SK-N-SH (cell line): ENCODE data around the gene GREM2. TPM values are rescaled to one million over a fixed set of nuclear protein-coding genes. Genes with fewer than 3 reads are reported as not detected.

ENCODE experiments used
- CTCF ChIA-PET: fragments of 300-600, 350-600 bp; formaldehyde crosslinking; extraction: SDS; loops from one replicate; lab custom pipeline; 2021; lab: Yijun Ruan, JAX
- POLR2A ChIA-PET: fragments of 350-600 bp; sonication (Branson Sonifier 250); formaldehyde crosslinking; extraction: SDS; loops from one replicate; lab custom pipeline; 2020; ENCODE audit warnings: antibody characterized with exemption, inconsistent platforms; lab: Yijun Ruan, JAX
- DNase-seq: peaks from one replicate; pipeline ENCODE4 v3.0.0; 2012
- H2AFZ ChIP-seq: fragments of 200-600 bp; sonication (generic); 2 replicates; pipeline ENCODE4 v1.8.1; 2016; ENCODE audit warnings: antibody characterized with exemption, mild to moderate bottlenecking, low read depth
- H3F3A ChIP-seq: fragments of 200-600 bp; sonication (generic); replicated peaks from 2 replicates; pipeline ENCODE3; 2016; ENCODE audit warnings: antibody characterized with exemption, mild to moderate bottlenecking; ENCODE audit not compliant: insufficient read depth
- H3K27ac ChIP-seq, 2 experiments: fragments of 200-500 bp in 1 of 2; fragments of 200-600 bp in 1 of 2; sonication (Bioruptor generic) in 1 of 2; sonication (generic), shearing (Covaris generic) in 1 of 2; 2 replicates each; pipeline versions ENCODE4 v1.5.1 to v1.6.1; 2014 to 2016; ENCODE audit warnings: low read depth in 2 of 2, inconsistent platforms in 1 of 2, low read length in 1 of 2, mild to moderate bottlenecking in 1 of 2, mixed read lengths in 1 of 2
- H3K27me3 ChIP-seq: fragments of 200-600 bp; sonication (generic), shearing (Covaris generic); 2 replicates; pipeline ENCODE4 v1.6.1; 2016; ENCODE audit warnings: mixed run types; ENCODE audit not compliant: insufficient read depth
- H3K36me3 ChIP-seq, 2 experiments: fragments of 200-500 bp in 1 of 2; fragments of 200-600 bp in 1 of 2; sonication (Bioruptor generic) in 1 of 2; sonication (generic) in 1 of 2; replicated peaks in 1 of 2; 2 replicates each; pipeline versions ENCODE3 to v1.5.1; 2014 to 2016; ENCODE audit warnings: low read length in 1 of 2, mild to moderate bottlenecking in 1 of 2; ENCODE audit not compliant: insufficient read depth in 2 of 2, control insufficient read depth in 1 of 2
- H3K4me1 ChIP-seq, 2 experiments: fragments of 200-500 bp in 1 of 2; fragments of 200-600 bp in 1 of 2; sonication (Bioruptor generic) in 1 of 2; sonication (generic), shearing (Covaris generic) in 1 of 2; 2 replicates each; pipeline versions ENCODE4 v1.5.1 to v1.6.1; 2014 to 2016; ENCODE audit warnings: low read depth in 1 of 2, low read length in 1 of 2, mixed run types in 1 of 2; ENCODE audit not compliant: insufficient read depth in 2 of 2, control insufficient read depth in 1 of 2
- H3K4me2 ChIP-seq: fragments of 200-600 bp; sonication (generic), shearing (Covaris generic); 2 replicates; pipeline ENCODE4 v1.6.1; 2017; ENCODE audit warnings: mixed run types
- H3K4me3 ChIP-seq, 2 experiments: fragments of 200-500 bp in 1 of 2; fragments of 200-600 bp in 1 of 2; sonication (Bioruptor generic) in 1 of 2; sonication (generic), shearing (Covaris generic) in 1 of 2; 2 replicates each; pipeline versions ENCODE4 v1.5.1 to v1.8.1; 2014 to 2016; ENCODE audit warnings: low read depth in 2 of 2, inconsistent platforms in 1 of 2, low read length in 1 of 2, mild to moderate bottlenecking in 1 of 2, mixed read lengths in 1 of 2, moderate library complexity in 1 of 2
- H3K79me2 ChIP-seq: fragments of 200-600 bp; sonication (generic); 2 replicates; pipeline ENCODE4 v1.8.1; 2017; ENCODE audit warnings: mild to moderate bottlenecking; ENCODE audit not compliant: insufficient read depth
- H3K9ac ChIP-seq: fragments of 200-600 bp; sonication (generic); 2 replicates; pipeline ENCODE4 v1.6.1; 2017; ENCODE audit warnings: mixed run types
- H3K9me2 ChIP-seq: fragments of 200-600 bp; sonication (generic); 2 replicates; pipeline ENCODE4 v1.6.1; 2017; ENCODE audit warnings: mixed run types
- H3K9me3 ChIP-seq: fragments of 200-600 bp; sonication (generic); 2 replicates; pipeline ENCODE4 v1.6.1; 2017; ENCODE audit warnings: mixed run types, mild to moderate bottlenecking, moderate library complexity
- H4K20me1 ChIP-seq: fragments of 200-600 bp; sonication (generic); 2 replicates; pipeline ENCODE4 v1.6.1; 2017; ENCODE audit warnings: mild to moderate bottlenecking, mixed run types; ENCODE audit not compliant: insufficient read depth
- EP300 ChIP-seq, 2 experiments: IDR thresholded peaks; 2 replicates each; pipeline versions ENCODE4 v1.4.0 to v1.6.1; 2012; ENCODE audit warnings: borderline replicate concordance in 1 of 2, low read depth in 1 of 2, low read length in 1 of 2
- FOSL2 ChIP-seq: IDR thresholded peaks from 2 replicates; pipeline ENCODE4 v1.4.0; 2012; ENCODE audit warnings: low read depth, mild to moderate bottlenecking, moderate library complexity, borderline replicate concordance
- FOXJ3 ChIP-seq: sonication (generic); formaldehyde crosslinking; IDR thresholded peaks from 2 replicates; pipeline ENCODE4 v1.5.1; 2020; ENCODE audit warnings: mild to moderate bottlenecking, missing genetic modification reagents
- GABPA ChIP-seq: IDR thresholded peaks from 2 replicates; pipeline ENCODE4 v1.4.0; 2012; ENCODE audit warnings: low read depth, mild to moderate bottlenecking
- GATA2 ChIP-seq: sonication (generic); formaldehyde crosslinking; IDR thresholded peaks from 2 replicates; pipeline ENCODE4 v1.5.0; 2020; ENCODE audit warnings: mild to moderate bottlenecking, missing genetic modification reagents
- RFX5 ChIP-seq: IDR thresholded peaks from 2 replicates; pipeline ENCODE4 v1.6.1; 2012; ENCODE audit warnings: mild to moderate bottlenecking, improper control_type of control experiment, low read length
- TAF1 ChIP-seq: IDR thresholded peaks from 2 replicates; pipeline ENCODE4 v1.6.1; 2012; ENCODE audit warnings: low read depth, mild to moderate bottlenecking, low read length, moderate library complexity, borderline replicate concordance
- TCF12 ChIP-seq: IDR thresholded peaks from 2 replicates; pipeline ENCODE4 v1.4.0; 2012
- WGBS: methylation state at CpG from one replicate; pipeline ENCODE4 v1.1.6; 2017; ENCODE audit warnings: low lambda C conversion rate; 5-methylcytosine and 5-hydroxymethylcytosine counted together
- polyA plus RNA-seq, 3 experiments: library from polyadenylated mRNA; depleted of rRNA; stranded (reverse); fragments of >200 nt; gene quantifications; 2 replicates each; pipeline ENCODE4 v1.2.3, GENCODE V29; 2012
- TF ChIP-seq, protein P1 (sequence below): fragments of 150-350 bp; IDR thresholded peaks from 2 replicates; pipeline ENCODE4 v1.6.1; 2016; ENCODE audit warnings: mild to moderate bottlenecking, low read depth, low read length
- TF ChIP-seq, protein P2 (sequence below): IDR thresholded peaks from 2 replicates; pipeline ENCODE4 v1.4.0; 2012; ENCODE audit warnings: low read depth, borderline replicate concordance
- TF ChIP-seq, protein P3 (sequence below): IDR thresholded peaks from 2 replicates; pipeline ENCODE4; 2012
- TF ChIP-seq, protein P4 (sequence below): IDR thresholded peaks from 2 replicates; pipeline ENCODE4 v1.4.0; 2012; ENCODE audit warnings: low read depth, borderline replicate concordance

The GREM2 gene
- polyA plus RNA-seq, 1 of the 3 experiments (the other 2 are of a cell fraction) = 0.94 TPM

DNA sequence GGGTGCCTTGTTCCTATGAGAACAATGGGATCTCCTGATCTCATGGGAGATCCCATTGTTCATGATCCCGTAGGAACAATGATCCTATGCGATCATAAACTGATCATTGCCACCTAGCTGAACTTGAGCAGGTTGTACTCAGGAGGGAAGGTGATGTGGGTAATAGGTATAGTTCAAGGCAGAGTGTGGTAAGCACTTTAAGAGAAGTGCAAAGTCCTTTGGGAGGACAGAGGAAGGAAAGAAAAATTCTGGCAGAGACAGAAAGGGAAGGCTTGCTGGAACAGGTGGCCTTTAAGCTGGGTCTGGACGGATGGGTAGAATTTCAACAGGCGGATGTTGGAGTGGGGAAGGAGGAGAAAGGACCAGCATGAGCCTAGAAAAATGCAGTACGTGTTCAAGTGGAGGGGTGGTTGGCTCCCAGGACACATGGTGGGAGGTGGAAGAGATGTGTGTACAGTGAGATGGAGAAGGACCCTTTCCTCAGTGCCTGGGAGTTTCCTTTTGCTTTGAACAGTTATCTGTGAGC is 22.3 kb downstream of the GREM2 start:
- POLR2A ChIA-PET = no interaction called here
- Histone ChIP-seq H3K27ac (no peak overlapping the region), H3K9me2 (no peaks in the 10 kb centered on the region), H4K20me1 (no peaks in the 10 kb centered on the region), H3K4me1 (peaks cover 0 to 3% of the 10 kb centered on the region in 2 experiments; a peak in 1 of 4 replicates), H3K9ac (no peak overlapping the region), H3K4me3 (no peak overlapping the region), H3K36me3 (no peaks in the 10 kb centered on the region), H3K27me3 (no peaks in the 10 kb centered on the region), H3K4me2 (no peak overlapping the region), H3K9me3 (no peaks in the 10 kb centered on the region), H3F3A (no peaks in the 10 kb centered on the region), H2AFZ (no peak overlapping the region), H3K79me2 (no peaks in the 10 kb centered on the region)
- TF ChIP-seq GATA2 (CRISPR knock-in tag) = no peak
- TF ChIP-seq TCF12 = no peak
- TF ChIP-seq TAF1 = no peak
- no peak for TF ChIP-seq RFX5
- no peak for TF ChIP-seq FOXJ3 (CRISPR knock-in tag)
- TF ChIP-seq, protein P1, sequence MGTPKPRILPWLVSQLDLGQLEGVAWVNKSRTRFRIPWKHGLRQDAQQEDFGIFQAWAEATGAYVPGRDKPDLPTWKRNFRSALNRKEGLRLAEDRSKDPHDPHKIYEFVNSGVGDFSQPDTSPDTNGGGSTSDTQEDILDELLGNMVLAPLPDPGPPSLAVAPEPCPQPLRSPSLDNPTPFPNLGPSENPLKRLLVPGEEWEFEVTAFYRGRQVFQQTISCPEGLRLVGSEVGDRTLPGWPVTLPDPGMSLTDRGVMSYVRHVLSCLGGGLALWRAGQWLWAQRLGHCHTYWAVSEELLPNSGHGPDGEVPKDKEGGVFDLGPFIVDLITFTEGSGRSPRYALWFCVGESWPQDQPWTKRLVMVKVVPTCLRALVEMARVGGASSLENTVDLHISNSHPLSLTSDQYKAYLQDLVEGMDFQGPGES = no peak
- TF ChIP-seq, protein P2, sequence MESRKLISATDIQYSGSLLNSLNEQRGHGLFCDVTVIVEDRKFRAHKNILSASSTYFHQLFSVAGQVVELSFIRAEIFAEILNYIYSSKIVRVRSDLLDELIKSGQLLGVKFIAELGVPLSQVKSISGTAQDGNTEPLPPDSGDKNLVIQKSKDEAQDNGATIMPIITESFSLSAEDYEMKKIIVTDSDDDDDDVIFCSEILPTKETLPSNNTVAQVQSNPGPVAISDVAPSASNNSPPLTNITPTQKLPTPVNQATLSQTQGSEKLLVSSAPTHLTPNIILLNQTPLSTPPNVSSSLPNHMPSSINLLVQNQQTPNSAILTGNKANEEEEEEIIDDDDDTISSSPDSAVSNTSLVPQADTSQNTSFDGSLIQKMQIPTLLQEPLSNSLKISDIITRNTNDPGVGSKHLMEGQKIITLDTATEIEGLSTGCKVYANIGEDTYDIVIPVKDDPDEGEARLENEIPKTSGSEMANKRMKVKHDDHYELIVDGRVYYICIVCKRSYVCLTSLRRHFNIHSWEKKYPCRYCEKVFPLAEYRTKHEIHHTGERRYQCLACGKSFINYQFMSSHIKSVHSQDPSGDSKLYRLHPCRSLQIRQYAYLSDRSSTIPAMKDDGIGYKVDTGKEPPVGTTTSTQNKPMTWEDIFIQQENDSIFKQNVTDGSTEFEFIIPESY = no peak
- DNase-seq = no peak
- CTCF ChIA-PET = interaction anchor here (1.8 kb wide), 1 partner anchor 13 kb away, joined by 4 read pairs; no protein-coding TSS in a partner anchor
- WGBS = 94% methylated on average over 5 of the region's 5 CpGs

DNA sequence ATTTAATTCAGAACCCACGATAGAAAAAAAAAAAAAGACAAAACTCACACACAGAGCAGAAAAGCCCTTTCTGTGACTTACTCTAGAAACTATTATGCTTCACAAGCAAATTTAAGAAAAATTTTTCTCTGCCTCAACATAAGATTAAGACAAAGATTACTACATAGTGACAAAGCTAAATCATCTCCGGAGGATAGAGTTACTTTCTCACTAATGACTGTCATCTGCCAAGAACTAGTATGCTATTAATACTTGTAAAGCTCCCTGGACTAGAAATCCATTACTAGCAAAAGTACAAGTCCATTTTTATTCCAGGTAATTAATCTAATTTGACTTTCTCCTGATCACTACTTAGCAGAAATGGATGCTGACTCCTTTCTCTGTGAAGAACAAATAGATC is 25.9 kb downstream of the GREM2 start:
- no peak for DNase-seq
- Histone ChIP-seq H3K9me2 (no peaks in the 10 kb centered on the region), H3K4me1 (peaks cover 3 to 5% of the 10 kb centered on the region in 2 experiments; a peak in 3 of 4 replicates), H3K4me3 (no peak overlapping the region), H3K27ac (peak overlapping the region in 1 of 2 experiments; percentile 2; a peak in 1 of 4 replicates), H3K79me2 (no peaks in the 10 kb centered on the region), H3K36me3 (no peaks in the 10 kb centered on the region), H2AFZ (no peak overlapping the region), H3K9ac (no peak overlapping the region), H3K4me2 (no peak overlapping the region), H3K27me3 (no peaks in the 10 kb centered on the region), H3K9me3 (no peaks in the 10 kb centered on the region), H3F3A (no peaks in the 10 kb centered on the region), H4K20me1 (no peaks in the 10 kb centered on the region)
- WGBS = 58% methylated on average over 2 of the region's 2 CpGs
- CTCF ChIA-PET = no interaction called here
- POLR2A ChIA-PET = no interaction called here
- TF ChIP-seq, protein P3, sequence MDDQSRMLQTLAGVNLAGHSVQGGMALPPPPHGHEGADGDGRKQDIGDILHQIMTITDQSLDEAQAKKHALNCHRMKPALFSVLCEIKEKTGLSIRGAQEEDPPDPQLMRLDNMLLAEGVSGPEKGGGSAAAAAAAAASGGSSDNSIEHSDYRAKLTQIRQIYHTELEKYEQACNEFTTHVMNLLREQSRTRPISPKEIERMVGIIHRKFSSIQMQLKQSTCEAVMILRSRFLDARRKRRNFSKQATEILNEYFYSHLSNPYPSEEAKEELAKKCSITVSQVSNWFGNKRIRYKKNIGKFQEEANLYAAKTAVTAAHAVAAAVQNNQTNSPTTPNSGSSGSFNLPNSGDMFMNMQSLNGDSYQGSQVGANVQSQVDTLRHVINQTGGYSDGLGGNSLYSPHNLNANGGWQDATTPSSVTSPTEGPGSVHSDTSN = peak; percentile 39; the same call in 1 of the 2 replicates
- TF ChIP-seq EP300 (IDR thresholded peaks at IDR 0.05; ENCODE audit: borderline replicate concordance in 1 of 2, low read depth in 1 of 2, low read length in 1 of 2) (no peak), GABPA (no peak), FOSL2 (no peak)
- TF ChIP-seq, protein P4, sequence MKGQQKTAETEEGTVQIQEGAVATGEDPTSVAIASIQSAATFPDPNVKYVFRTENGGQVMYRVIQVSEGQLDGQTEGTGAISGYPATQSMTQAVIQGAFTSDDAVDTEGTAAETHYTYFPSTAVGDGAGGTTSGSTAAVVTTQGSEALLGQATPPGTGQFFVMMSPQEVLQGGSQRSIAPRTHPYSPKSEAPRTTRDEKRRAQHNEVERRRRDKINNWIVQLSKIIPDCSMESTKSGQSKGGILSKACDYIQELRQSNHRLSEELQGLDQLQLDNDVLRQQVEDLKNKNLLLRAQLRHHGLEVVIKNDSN = no peak
